Vagina (tissue), 2 donors: ENCODE measurements around the gene SNX19.

ENCODE experiments used
- POLR2A ChIP-seq, 2 donors: fragments of 450-650 bp; IDR thresholded peaks; one replicate each; pipeline ENCODE4 v1.6.1; 2017; ENCODE audit warnings: antibody characterized with exemption in 2 of 2, mild to moderate bottlenecking in 2 of 2, moderate library complexity in 2 of 2
- POLR2AphosphoS5 ChIP-seq, 2 donors: sonication (generic); formaldehyde crosslinking; IDR thresholded peaks; one replicate each; pipeline ENCODE4 v1.9.0; 2017; ENCODE audit warnings: antibody characterized with exemption in 2 of 2, mild to moderate bottlenecking in 2 of 2, low read depth in 1 of 2; ENCODE audit not compliant: insufficient read depth in 1 of 2
- TF ChIP-seq, protein P1 (sequence below), 3 experiments: fragments of 450-650 bp in 2 of 3; fragments of 200-600 bp in 1 of 3; sonication (generic) in 1 of 3; IDR thresholded peaks; one replicate each; pipeline ENCODE4 v1.5.1; 2017 to 2019; ENCODE audit warnings: antibody characterized with exemption in 3 of 3, mild to moderate bottlenecking in 2 of 3, moderate library complexity in 2 of 3

DNA sequence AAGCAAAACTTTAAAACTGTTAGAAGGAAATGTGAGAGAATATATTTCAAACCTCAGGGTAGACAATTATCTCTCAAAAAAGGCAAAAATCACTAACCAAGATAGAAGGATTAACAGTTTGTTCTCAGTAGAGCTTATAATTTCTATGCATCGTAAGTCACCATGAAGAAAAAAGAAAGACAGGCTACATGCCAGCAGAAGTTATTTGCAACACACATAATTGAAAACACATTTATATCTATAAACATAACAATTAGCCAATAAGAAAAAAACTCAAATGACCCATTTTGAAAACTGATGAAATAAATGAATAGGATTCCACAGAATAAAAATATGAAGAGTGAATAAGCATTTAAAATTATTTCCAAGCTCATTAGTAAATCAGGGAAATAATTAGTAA, 24.4 kb upstream of the SNX19 start:
- TF ChIP-seq, protein P1, sequence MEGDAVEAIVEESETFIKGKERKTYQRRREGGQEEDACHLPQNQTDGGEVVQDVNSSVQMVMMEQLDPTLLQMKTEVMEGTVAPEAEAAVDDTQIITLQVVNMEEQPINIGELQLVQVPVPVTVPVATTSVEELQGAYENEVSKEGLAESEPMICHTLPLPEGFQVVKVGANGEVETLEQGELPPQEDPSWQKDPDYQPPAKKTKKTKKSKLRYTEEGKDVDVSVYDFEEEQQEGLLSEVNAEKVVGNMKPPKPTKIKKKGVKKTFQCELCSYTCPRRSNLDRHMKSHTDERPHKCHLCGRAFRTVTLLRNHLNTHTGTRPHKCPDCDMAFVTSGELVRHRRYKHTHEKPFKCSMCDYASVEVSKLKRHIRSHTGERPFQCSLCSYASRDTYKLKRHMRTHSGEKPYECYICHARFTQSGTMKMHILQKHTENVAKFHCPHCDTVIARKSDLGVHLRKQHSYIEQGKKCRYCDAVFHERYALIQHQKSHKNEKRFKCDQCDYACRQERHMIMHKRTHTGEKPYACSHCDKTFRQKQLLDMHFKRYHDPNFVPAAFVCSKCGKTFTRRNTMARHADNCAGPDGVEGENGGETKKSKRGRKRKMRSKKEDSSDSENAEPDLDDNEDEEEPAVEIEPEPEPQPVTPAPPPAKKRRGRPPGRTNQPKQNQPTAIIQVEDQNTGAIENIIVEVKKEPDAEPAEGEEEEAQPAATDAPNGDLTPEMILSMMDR (IDR thresholded peaks at IDR 0.05): no peak
- TF ChIP-seq POLR2A (IDR thresholded peaks at IDR 0.05): no peak
- TF ChIP-seq POLR2AphosphoS5 (IDR thresholded peaks at IDR 0.05; ENCODE audit: insufficient read depth in 1 of 2, low read depth in 1 of 2): no peak
